ENCODE measurements around the gene CCDC28A. TPM values are rescaled to one million over a fixed set of nuclear protein-coding genes. Genes with fewer than 3 reads are reported as not detected.

The CCDC28A gene
- total RNA-seq, 3 donors from 2014 or later, result 21.1 to 35.7 (median 23.3) TPM

DNA sequence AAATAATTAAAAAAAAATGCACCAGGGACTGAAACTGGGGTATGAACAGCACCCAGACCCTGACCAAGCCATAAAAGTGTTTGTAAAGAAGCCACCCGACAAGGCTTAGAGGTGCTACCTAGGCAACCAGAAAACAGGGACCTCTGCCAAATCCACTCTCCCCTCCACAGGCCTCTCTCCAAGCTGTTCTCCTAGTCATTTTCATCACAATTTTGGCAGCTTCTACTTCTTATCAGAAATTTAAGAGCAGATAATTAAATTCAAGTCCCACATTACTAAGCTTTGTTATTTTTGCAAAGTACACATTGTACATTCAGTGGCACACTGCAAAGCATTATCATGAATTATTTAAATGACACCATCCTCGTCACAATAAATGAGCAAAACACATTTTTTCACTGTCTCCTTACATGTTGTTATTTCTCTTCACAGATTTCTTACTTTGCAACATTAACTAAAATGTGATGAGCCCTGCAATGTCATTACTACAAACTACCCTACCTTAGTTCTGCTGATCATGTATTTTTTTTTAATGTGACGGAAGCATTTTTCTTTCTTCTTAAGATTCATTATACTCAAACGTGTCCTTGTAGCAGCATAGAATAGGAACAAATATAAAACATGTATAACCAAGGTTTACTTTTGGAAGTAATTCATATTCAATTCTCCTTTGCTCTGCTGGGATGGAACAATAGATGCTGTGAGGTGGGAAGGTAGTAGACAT, 60.4 kb downstream of the CCDC28A start:
- Histone ChIP-seq H3K9me3 (no peaks in the 10 kb centered on the region), H3K27me3 (no peaks in the 10 kb centered on the region), H3K27ac (no peak overlapping the region), H3K4me1 (no peaks in the 10 kb centered on the region), H3K4me3 (no peak overlapping the region), H3K36me3 (no peaks in the 10 kb centered on the region)
- TF ChIP-seq, protein P1, sequence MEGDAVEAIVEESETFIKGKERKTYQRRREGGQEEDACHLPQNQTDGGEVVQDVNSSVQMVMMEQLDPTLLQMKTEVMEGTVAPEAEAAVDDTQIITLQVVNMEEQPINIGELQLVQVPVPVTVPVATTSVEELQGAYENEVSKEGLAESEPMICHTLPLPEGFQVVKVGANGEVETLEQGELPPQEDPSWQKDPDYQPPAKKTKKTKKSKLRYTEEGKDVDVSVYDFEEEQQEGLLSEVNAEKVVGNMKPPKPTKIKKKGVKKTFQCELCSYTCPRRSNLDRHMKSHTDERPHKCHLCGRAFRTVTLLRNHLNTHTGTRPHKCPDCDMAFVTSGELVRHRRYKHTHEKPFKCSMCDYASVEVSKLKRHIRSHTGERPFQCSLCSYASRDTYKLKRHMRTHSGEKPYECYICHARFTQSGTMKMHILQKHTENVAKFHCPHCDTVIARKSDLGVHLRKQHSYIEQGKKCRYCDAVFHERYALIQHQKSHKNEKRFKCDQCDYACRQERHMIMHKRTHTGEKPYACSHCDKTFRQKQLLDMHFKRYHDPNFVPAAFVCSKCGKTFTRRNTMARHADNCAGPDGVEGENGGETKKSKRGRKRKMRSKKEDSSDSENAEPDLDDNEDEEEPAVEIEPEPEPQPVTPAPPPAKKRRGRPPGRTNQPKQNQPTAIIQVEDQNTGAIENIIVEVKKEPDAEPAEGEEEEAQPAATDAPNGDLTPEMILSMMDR (IDR thresholded peaks at IDR 0.05), result no peak
- TF ChIP-seq POLR2AphosphoS5 (IDR thresholded peaks at IDR 0.05), result no peak
- no peak for TF ChIP-seq POLR2A (IDR thresholded peaks at IDR 0.05)
- intact Hi-C loops (cut with DNase I; ENCODE audit: low total_unique reads), result loop anchor here (5.0 kb wide), 1 partner anchor 623 kb away; no protein-coding TSS in a partner anchor
- no peak for DNase-seq (ENCODE audit: low spot score in 2 of 2)

- DNase-seq (ENCODE audit: low spot score in 2 of 2), result no peak
- Histone ChIP-seq H3K36me3 (no peaks in the 10 kb centered on the region), H3K27ac (no peak overlapping the region), H3K27me3 (no peaks in the 10 kb centered on the region), H3K4me3 (no peak overlapping the region), H3K4me1 (no peaks in the 10 kb centered on the region), H3K9me3 (no peaks in the 10 kb centered on the region)
- TF ChIP-seq POLR2AphosphoS5 (IDR thresholded peaks at IDR 0.05) (no peak), POLR2A (IDR thresholded peaks at IDR 0.05) (no peak)
- TF ChIP-seq, protein P1 (IDR thresholded peaks at IDR 0.05), result no peak
- intact Hi-C loops (cut with DNase I; ENCODE audit: low total_unique reads), result no loop called here
Measured at GRCh38 chr6:138837246-138837645, 63.7 kb downstream of the CCDC28A start.

Other genes with a start within 250 kb of the CCDC28A start
- gene ECT2L, start 22.3 kb downstream of the CCDC28A start, total RNA-seq, result under 1 TPM; 0.15 to 0.33 (median 0.16) TPM
- gene REPS1, start 214.5 kb downstream of the CCDC28A start, total RNA-seq, result 10 to 100 TPM; 40.5 to 79.9 (median 66.5) TPM